Measurements from ENCODE around the gene MGAT3. TPM values are rescaled to one million over a fixed set of nuclear protein-coding genes. Genes with fewer than 3 reads are reported as not detected.

MGAT3 gene
- total and polyA plus RNA-seq, 2 of the 13 experiments (the other 11 are each of a cell fraction or from before 2014, with no cell fraction given) = 0.11 to 0.15 TPM

GRCh38 chr22:39432361-39432811, 24.4 kb upstream of the MGAT3 start:
- 0 out of 2 replicates have a peak, but pooled peaks cover 3% of the 10 kb centered on the region for H4K20me1 ChIP-seq (ENCODE audit: insufficient read depth, low read length)
- intact Hi-C loops (cut with micrococcal nuclease; ENCODE audit: unreplicated experiment) (no loop called here), in situ Hi-C loops (cut with HindIII; ENCODE audit: extremely low pct_ligation_motif_present, low pct_unique_long_range_greater_than_20kb) (no loop called here)
- CTCF ChIA-PET (ENCODE audit: low intra/inter-chr PET ratio, low total read pairs) = no interaction called here
- no peak for ATAC-seq
- POLR2A ChIA-PET = no interaction called here
- FAIRE-seq = no peak
- no peak for DNase-seq (ENCODE audit: low spot score)
- 97% methylated on average over 6 of the region's 10 CpGs for WGBS (ENCODE audit: low lambda C conversion rate)
- peaks cover 13 to 28% of the 10 kb centered on the region in 2 experiments for H3K36me3 ChIP-seq (replicated peaks in 1 of 2; ENCODE audit: control insufficient read depth in 1 of 2, insufficient read depth in 2 of 2, low read length in 2 of 2)
- H3K79me2 ChIP-seq (ENCODE audit: insufficient read depth, low read length) = no peaks in the 10 kb centered on the region
- no peak overlapping the region for H3K9ac ChIP-seq (ENCODE audit: insufficient read depth, low read depth, low read length)
- H3K4me3 ChIP-seq (replicated peaks in 1 of 3; ENCODE audit: insufficient read depth in 1 of 3, low read depth in 2 of 3, low read length in 3 of 3) = no peak overlapping the region
- H3K4me2 ChIP-seq (ENCODE audit: low read depth, low read length) = no peak overlapping the region
- H3K9me3 ChIP-seq (ENCODE audit: low read length) = no peaks in the 10 kb centered on the region
- H3K4me1 ChIP-seq (ENCODE audit: insufficient read depth, low read length) = peaks cover 16% of the 10 kb centered on the region
- H3K27ac ChIP-seq (ENCODE audit: extremely low read length, insufficient read depth, low read length) = no peak overlapping the region
- no peaks in the 10 kb centered on the region for H3K27me3 ChIP-seq (ENCODE audit: control insufficient read depth in 1 of 2, insufficient read depth in 2 of 2, low read length in 2 of 2)
- BruUV-seq (replicated peaks) = no TSS peak
- H2AFZ ChIP-seq (ENCODE audit: low read length) = no peak overlapping the region
- TF ChIP-seq KDM6A (CRISPR knock-in tag; IDR thresholded peaks at IDR 0.05; ENCODE audit: low read depth) (no peak), AKNA (CRISPR knock-in tag; IDR thresholded peaks at IDR 0.05; ENCODE audit: borderline replicate concordance) (no peak), ZNF850 (CRISPR knock-in tag; conservative IDR thresholded peaks at IDR 0.05) (no peak), SAFB2 (CRISPR knock-in tag; IDR thresholded peaks at IDR 0.05; ENCODE audit: borderline replicate concordance, low read depth) (no peak), ZNF780A (CRISPR knock-in tag; IDR thresholded peaks at IDR 0.05) (no peak), E2F5 (CRISPR knock-in tag; conservative IDR thresholded peaks at IDR 0.05) (no peak), THRA (CRISPR knock-in tag; IDR thresholded peaks at IDR 0.05; ENCODE audit: borderline replicate concordance) (no peak), TGIF2 (CRISPR knock-in tag; IDR thresholded peaks at IDR 0.05) (no peak), SNRNP70 (IDR thresholded peaks at IDR 0.05; ENCODE audit: low read depth, low read length) (no peak), ZBTB8A (CRISPR knock-in tag; IDR thresholded peaks at IDR 0.05; ENCODE audit: borderline replicate concordance, low read depth) (no peak), RBFOX2 (IDR thresholded peaks at IDR 0.05; ENCODE audit: low read depth, low read length) (no peak), ZNF740 (CRISPR knock-in tag; IDR thresholded peaks at IDR 0.05) (no peak), HMGXB3 (CRISPR knock-in tag; IDR thresholded peaks at IDR 0.05; ENCODE audit: borderline replicate concordance) (no peak)
